Fibroblast of lung (primary cell): ENCODE data around the gene UNC13C.

Experiments used
- CTCF ChIP-seq, 2 donors: IDR thresholded peaks in 1 of 2; conservative IDR thresholded peaks in 1 of 2; 1 replicate in 1 of 2; 2 replicates in 1 of 2; pipeline ENCODE4 v1.5.1; 2011 to 2012; ENCODE audit warnings: low read length in 2 of 2, control low read depth in 1 of 2, inconsistent platforms in 1 of 2, low read depth in 1 of 2, mild to moderate bottlenecking in 1 of 2
- EZH2 ChIP-seq: IDR thresholded peaks from 2 replicates; pipeline ENCODE4 v1.5.1; 2012; ENCODE audit warnings: low read length, control low read depth, mild to moderate bottlenecking; ENCODE audit errors: missing control alignments

- TF ChIP-seq CTCF (conservative IDR thresholded peaks at IDR 0.05 in 1 of 2, IDR thresholded peaks at IDR 0.05 in 1 of 2; ENCODE audit: low read depth in 1 of 2, low read length in 2 of 2) (no peak), EZH2 (no peak)
Observed at GRCh38 chr15:54502416-54503075, 524.3 kb downstream of the UNC13C start.
